ENCODE data around the gene ZNF138. TPM values are rescaled to one million over a fixed set of nuclear protein-coding genes. Genes with fewer than 3 reads are reported as not detected.

The ZNF138 gene
- total RNA-seq, 1 donor from 2014 or later, result 7.4 TPM

GRCh38 chr7:64878684-64879083 is 84.5 kb downstream of the ZNF138 start:
- no peak overlapping the region for H3K4me3 ChIP-seq (ENCODE audit: low read depth, low read length)
- peaks cover 22% of the 10 kb centered on the region for H3K27me3 ChIP-seq (ENCODE audit: control insufficient read depth, insufficient read depth, low read length)
- no peak for TF ChIP-seq CTCF (IDR thresholded peaks at IDR 0.05; ENCODE audit: insufficient read depth, low read length, poor library complexity, severe bottlenecking)
- no peaks in the 10 kb centered on the region for H3K36me3 ChIP-seq (ENCODE audit: control insufficient read depth, insufficient read depth, low read length)
- no peak for DNase-seq (ENCODE audit: low read depth)

GRCh38 chr7:64879086-64879730 is 85.0 kb downstream of the ZNF138 start:
- TF ChIP-seq CTCF (IDR thresholded peaks at IDR 0.05; ENCODE audit: insufficient read depth, low read length, poor library complexity, severe bottlenecking), result no peak
- DNase-seq (ENCODE audit: low read depth), result no peak
- peaks cover 22% of the 10 kb centered on the region for H3K27me3 ChIP-seq (ENCODE audit: control insufficient read depth, insufficient read depth, low read length)
- H3K4me3 ChIP-seq (ENCODE audit: low read depth, low read length), result no peak overlapping the region
- no peaks in the 10 kb centered on the region for H3K36me3 ChIP-seq (ENCODE audit: control insufficient read depth, insufficient read depth, low read length)

- Histone ChIP-seq H3K4me3 (ENCODE audit: low read depth, low read length) (no peak overlapping the region), H3K27me3 (ENCODE audit: control insufficient read depth, insufficient read depth, low read length) (peaks cover 22% of the 10 kb centered on the region), H3K36me3 (ENCODE audit: control insufficient read depth, insufficient read depth, low read length) (no peaks in the 10 kb centered on the region)
- TF ChIP-seq CTCF (IDR thresholded peaks at IDR 0.05; ENCODE audit: insufficient read depth, low read length, poor library complexity, severe bottlenecking), result no peak
- no peak for DNase-seq (ENCODE audit: low read depth)
These were observed 85.6 kb downstream of the ZNF138 start for GRCh38 chr7:64879800-64880199.

GRCh38 chr7:64880322-64881297 is 86.4 kb downstream of the ZNF138 start:
- no peak for DNase-seq (ENCODE audit: low read depth)
- H3K36me3 ChIP-seq (ENCODE audit: control insufficient read depth, insufficient read depth, low read length), result no peaks in the 10 kb centered on the region
- TF ChIP-seq CTCF (IDR thresholded peaks at IDR 0.05; ENCODE audit: insufficient read depth, low read length, poor library complexity, severe bottlenecking), result no peak
- no peak overlapping the region for H3K4me3 ChIP-seq (ENCODE audit: low read depth, low read length)
- peaks cover 22% of the 10 kb centered on the region for H3K27me3 ChIP-seq (ENCODE audit: control insufficient read depth, insufficient read depth, low read length)

- Histone ChIP-seq H3K4me3 (ENCODE audit: low read depth, low read length) (no peak overlapping the region), H3K36me3 (ENCODE audit: control insufficient read depth, insufficient read depth, low read length) (no peaks in the 10 kb centered on the region), H3K27me3 (ENCODE audit: control insufficient read depth, insufficient read depth, low read length) (peaks cover 22% of the 10 kb centered on the region)
- DNase-seq (ENCODE audit: low read depth), result no peak
- no peak for TF ChIP-seq CTCF (IDR thresholded peaks at IDR 0.05; ENCODE audit: insufficient read depth, low read length, poor library complexity, severe bottlenecking)
These were observed 87.4 kb downstream of the ZNF138 start for GRCh38 chr7:64881461-64882287.

All from kidney epithelial cell (primary cell).